GM18505 (cell line): ENCODE measurements around the gene MLC1.

Experiments
- ATAC-seq: cut with Tn5 transposase; IDR thresholded peaks from one replicate; pipeline ENCODE4 v1.9.1; 2021; ENCODE audit not compliant: unreplicated experiment
- POLR2A ChIP-seq: IDR thresholded peaks from 4 replicates; pipeline ENCODE4 v1.6.1; 2011; ENCODE audit warnings: borderline replicate concordance; ENCODE audit not compliant: insufficient read depth, insufficient read length; ENCODE audit errors: extremely low read depth

Gene MLC1

GRCh38 chr22:50035976-50036724 lies 49.1 kb downstream of the MLC1 start:
- no peak for ATAC-seq
- TF ChIP-seq POLR2A = no peak

GRCh38 chr22:50035131-50035881 lies 49.9 kb downstream of the MLC1 start:
- ATAC-seq = no peak
- TF ChIP-seq POLR2A = no peak

GRCh38 chr22:50034126-50035081 lies 50.8 kb downstream of the MLC1 start:
- ATAC-seq = no peak
- no peak for TF ChIP-seq POLR2A

GRCh38 chr22:50032941-50033601 lies 52.2 kb downstream of the MLC1 start:
- ATAC-seq = no peak
- TF ChIP-seq POLR2A = no peak

GRCh38 chr22:50032109-50032871 lies 52.9 kb downstream of the MLC1 start:
- no peak for ATAC-seq
- TF ChIP-seq POLR2A = no peak

GRCh38 chr22:50031189-50032091 lies 53.8 kb downstream of the MLC1 start:
- no peak for TF ChIP-seq POLR2A
- no peak for ATAC-seq

GRCh38 chr22:50030297-50031188 lies 54.7 kb downstream of the MLC1 start:
- peak; percentile 59 for ATAC-seq
- TF ChIP-seq POLR2A = no peak

- no peak for ATAC-seq
- TF ChIP-seq POLR2A = no peak
Observed at GRCh38 chr22:50027639-50028537, 57.3 kb downstream of the MLC1 start.

- ATAC-seq = no peak
- TF ChIP-seq POLR2A = no peak
Observed at GRCh38 chr22:50025993-50026392, 59.2 kb downstream of the MLC1 start.
